ENCODE measurements around the gene ANKMY1.

The ANKMY1 gene

DNA sequence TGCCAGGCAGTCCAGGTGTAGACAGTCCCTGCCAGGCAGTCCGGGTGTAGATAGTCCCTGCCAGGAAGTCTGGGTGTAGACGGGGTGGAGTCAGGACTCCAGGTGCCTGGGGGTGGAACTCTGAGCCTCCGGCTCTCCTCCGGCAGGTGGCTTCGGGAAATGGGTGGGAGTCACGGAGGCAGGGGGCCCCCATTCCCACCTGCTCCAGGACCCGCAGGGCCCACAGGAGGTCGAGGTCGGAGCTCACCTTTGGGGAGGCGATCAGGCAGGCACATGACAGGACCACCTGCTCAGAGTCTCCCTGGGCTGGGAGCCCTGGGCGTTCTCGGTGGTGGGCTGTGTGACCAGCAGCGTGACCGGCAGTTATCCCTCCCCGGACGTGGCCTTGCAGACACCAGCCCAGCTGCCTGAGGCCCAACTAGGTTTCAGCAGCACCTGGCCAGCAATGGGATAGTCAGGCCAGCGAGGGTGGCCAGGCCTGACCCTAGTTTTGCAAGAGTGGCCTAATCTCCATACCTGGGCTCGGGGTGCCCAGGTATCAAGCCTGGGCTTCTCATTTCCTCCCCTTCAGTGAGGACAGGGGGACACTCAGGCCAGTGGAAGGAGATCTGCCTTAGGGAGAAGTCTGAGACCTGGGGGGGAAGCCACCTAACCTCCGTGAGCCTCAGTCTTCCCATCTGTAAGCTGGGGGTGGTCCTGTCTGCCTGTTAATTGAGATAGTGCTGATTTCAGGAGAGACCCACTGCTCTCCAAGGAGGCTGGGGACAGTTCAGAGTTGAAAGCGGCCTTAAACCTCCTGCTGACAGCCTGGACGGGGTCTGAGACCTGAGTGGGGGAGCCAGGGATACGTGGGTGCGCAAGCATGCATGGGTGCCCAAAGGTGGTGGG lies 109.2 kb downstream of the ANKMY1 start:
- H3K4me3 Mint-ChIP-seq = no peak overlapping the region
- no peaks in the 10 kb centered on the region for H3K36me3 Mint-ChIP-seq
- H3K4me1 Mint-ChIP-seq = no peaks in the 10 kb centered on the region
- DNase-seq (ENCODE audit: low spot score in 2 of 2) (no peak), ATAC-seq (no peak)
- no peak overlapping the region for H3K27ac Mint-ChIP-seq
- H3K9me3 Mint-ChIP-seq = no peaks in the 10 kb centered on the region

GRCh38 chr2:240447934-240448333 lies 109.9 kb downstream of the ANKMY1 start:
- ATAC-seq (no peak), DNase-seq (ENCODE audit: low spot score in 2 of 2) (no peak)
- no peaks in the 10 kb centered on the region for H3K9me3 Mint-ChIP-seq
- H3K36me3 Mint-ChIP-seq = no peaks in the 10 kb centered on the region
- H3K4me1 Mint-ChIP-seq = no peaks in the 10 kb centered on the region
- H3K4me3 Mint-ChIP-seq = no peak overlapping the region
- H3K27ac Mint-ChIP-seq = no peak overlapping the region

DNA sequence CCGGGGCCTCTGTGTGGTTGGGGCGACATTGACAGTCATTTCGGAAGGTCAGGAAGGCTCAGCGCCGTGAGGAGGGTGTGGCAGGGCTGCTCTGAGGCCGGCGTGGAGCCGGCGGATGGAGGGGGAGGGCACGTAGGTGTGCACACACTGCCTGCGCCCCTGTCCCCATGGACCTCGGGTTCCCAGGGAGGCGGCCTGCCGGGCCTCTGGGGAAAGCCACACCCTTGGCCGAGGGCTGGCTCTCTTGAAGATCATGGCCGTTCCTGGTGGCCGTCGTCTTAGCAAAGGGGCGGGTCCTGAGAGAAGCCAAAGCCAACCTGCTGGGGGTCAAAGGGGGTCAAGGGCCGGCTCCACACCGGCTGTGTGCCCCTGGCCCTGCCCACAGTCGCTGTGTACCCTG lies 110.5 kb downstream of the ANKMY1 start:
- H3K4me1 Mint-ChIP-seq = no peaks in the 10 kb centered on the region
- ATAC-seq = no peak
- no peak for DNase-seq (ENCODE audit: low spot score in 2 of 2)
- H3K4me3 Mint-ChIP-seq = no peak overlapping the region
- no peak overlapping the region for H3K27ac Mint-ChIP-seq
- no peaks in the 10 kb centered on the region for H3K9me3 Mint-ChIP-seq
- H3K36me3 Mint-ChIP-seq = no peaks in the 10 kb centered on the region

- Mint-ChIP-seq H3K27ac (no peak overlapping the region), H3K36me3 (no peaks in the 10 kb centered on the region), H3K4me1 (no peaks in the 10 kb centered on the region), H3K9me3 (no peaks in the 10 kb centered on the region), H3K4me3 (no peak overlapping the region)
- DNase-seq (ENCODE audit: low spot score in 2 of 2) (no peak), ATAC-seq (no peak)
Measured at GRCh38 chr2:240446664-240447175, 111.1 kb downstream of the ANKMY1 start.

- no peak overlapping the region for H3K27ac Mint-ChIP-seq
- H3K4me1 Mint-ChIP-seq = no peaks in the 10 kb centered on the region
- H3K36me3 Mint-ChIP-seq = no peaks in the 10 kb centered on the region
- H3K4me3 Mint-ChIP-seq = no peak overlapping the region
- no peaks in the 10 kb centered on the region for H3K9me3 Mint-ChIP-seq
- no peak for ATAC-seq
- DNase-seq (ENCODE audit: low spot score in 2 of 2) = no peak
Measured at GRCh38 chr2:240445961-240446663, 111.7 kb downstream of the ANKMY1 start.

- Mint-ChIP-seq H3K27ac (no peak overlapping the region), H3K4me3 (no peak overlapping the region), H3K4me1 (no peaks in the 10 kb centered on the region), H3K9me3 (no peaks in the 10 kb centered on the region), H3K36me3 (no peaks in the 10 kb centered on the region)
- ATAC-seq = no peak
- DNase-seq (ENCODE audit: low spot score in 2 of 2) = no peak
Measured at GRCh38 chr2:240444464-240444863, 113.3 kb downstream of the ANKMY1 start.

GRCh38 chr2:240443891-240444301 lies 113.9 kb downstream of the ANKMY1 start:
- no peaks in the 10 kb centered on the region for H3K36me3 Mint-ChIP-seq
- no peaks in the 10 kb centered on the region for H3K4me1 Mint-ChIP-seq
- no peak overlapping the region for H3K4me3 Mint-ChIP-seq
- DNase-seq (ENCODE audit: low spot score in 2 of 2) (no peak), ATAC-seq (no peak)
- H3K9me3 Mint-ChIP-seq = no peaks in the 10 kb centered on the region
- no peak overlapping the region for H3K27ac Mint-ChIP-seq

- Mint-ChIP-seq H3K27ac (no peak overlapping the region), H3K9me3 (no peaks in the 10 kb centered on the region), H3K4me3 (no peak overlapping the region), H3K36me3 (no peaks in the 10 kb centered on the region), H3K4me1 (peaks cover 5% of the 10 kb centered on the region)
- DNase-seq (ENCODE audit: low spot score in 2 of 2) (no peak), ATAC-seq (no peak)
Measured at GRCh38 chr2:240442891-240443715, 114.7 kb downstream of the ANKMY1 start.

DNA sequence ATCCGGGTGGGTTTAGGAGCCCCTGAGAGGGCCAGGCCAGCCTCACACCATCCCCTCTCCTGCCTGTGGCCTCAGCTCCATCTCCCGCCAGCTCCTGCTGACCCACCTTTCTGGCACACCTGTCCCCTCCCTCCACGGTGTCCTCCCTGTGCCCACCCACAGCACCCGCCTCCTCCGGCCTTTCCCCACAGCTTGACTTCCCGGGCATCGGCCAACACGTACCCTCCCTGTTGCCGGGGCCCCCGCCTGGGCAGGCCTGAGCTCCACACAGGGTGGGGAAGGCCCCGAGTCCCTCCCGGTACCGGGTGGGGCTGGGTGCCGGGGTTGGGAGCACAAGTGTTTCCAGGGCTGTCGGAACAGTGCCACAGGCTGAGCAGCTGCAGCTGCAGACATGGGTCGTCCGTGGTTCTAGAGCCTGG lies 115.8 kb downstream of the ANKMY1 start:
- Mint-ChIP-seq H3K9me3 (no peaks in the 10 kb centered on the region), H3K4me1 (peaks cover 12% of the 10 kb centered on the region), H3K27ac (no peak overlapping the region), H3K4me3 (no peak overlapping the region), H3K36me3 (peaks cover 4% of the 10 kb centered on the region)
- no peak for DNase-seq (ENCODE audit: low spot score in 2 of 2)
- ATAC-seq = no peak

DNA sequence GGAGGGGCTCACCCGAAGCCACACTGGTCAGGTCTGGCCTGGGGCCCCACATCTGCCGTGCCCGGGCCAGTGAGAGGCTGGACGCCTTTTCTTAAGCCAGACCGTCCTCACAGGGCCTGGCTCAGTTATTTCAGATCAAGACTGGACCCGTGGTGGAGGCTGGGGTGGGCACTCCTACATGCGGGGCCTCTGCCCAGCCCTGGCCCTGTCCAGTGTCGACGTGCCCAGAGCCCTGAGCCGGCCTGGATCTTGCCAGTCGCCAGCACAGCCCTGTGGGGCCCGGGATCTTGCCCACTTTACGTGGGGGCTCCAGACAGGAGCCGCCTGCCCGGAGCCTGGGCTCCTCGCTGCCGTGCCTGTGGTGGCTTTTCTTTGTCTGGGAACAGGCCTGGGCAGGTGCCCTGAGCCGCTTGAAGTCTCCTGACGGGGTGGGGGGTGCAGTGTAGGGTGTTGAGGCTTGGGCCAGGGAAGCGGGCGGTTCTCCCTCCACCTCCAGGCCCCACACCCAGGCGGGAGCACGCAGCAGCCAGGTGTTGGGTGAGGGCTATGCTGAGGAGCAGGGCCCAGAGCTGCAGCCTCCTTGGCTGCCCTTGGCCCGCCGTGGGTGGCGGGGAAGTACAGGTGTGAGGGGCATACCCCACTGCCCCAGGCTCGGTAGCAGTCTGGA lies 116.3 kb downstream of the ANKMY1 start:
- DNase-seq (ENCODE audit: low spot score in 2 of 2) (no peak), ATAC-seq (no peak)
- no peaks in the 10 kb centered on the region for H3K9me3 Mint-ChIP-seq
- H3K36me3 Mint-ChIP-seq = peaks cover 4% of the 10 kb centered on the region
- no peak overlapping the region for H3K27ac Mint-ChIP-seq
- H3K4me1 Mint-ChIP-seq = peaks cover 12% of the 10 kb centered on the region
- H3K4me3 Mint-ChIP-seq = no peak overlapping the region

GRCh38 chr2:240440704-240441320 lies 117.0 kb downstream of the ANKMY1 start:
- no peak overlapping the region for H3K4me3 Mint-ChIP-seq
- DNase-seq (ENCODE audit: low spot score in 2 of 2) = no peak
- no peak overlapping the region for H3K27ac Mint-ChIP-seq
- ATAC-seq = no peak
- no peaks in the 10 kb centered on the region for H3K9me3 Mint-ChIP-seq
- peaks cover 4% of the 10 kb centered on the region for H3K36me3 Mint-ChIP-seq
- H3K4me1 Mint-ChIP-seq = peaks cover 12% of the 10 kb centered on the region

DNA sequence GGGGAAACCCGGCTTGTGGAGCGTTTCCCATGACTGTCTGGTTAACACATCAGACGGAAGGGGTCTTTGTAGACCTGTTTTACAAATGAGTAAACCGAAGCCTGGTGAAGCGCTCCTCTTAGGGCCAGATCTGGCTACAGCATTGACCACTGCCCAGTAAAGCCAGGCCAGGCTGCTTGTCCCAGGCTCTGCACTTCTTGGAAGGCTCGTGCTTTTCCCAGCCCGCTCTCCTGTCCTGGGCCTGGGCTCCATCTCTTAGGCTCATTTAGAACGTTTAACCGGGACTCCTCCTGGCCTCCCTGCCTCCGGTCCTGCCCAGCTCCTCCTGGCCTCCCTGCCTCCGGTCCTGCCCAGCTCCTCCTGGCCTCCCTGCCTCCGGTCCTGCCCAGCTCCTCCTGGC lies 117.5 kb downstream of the ANKMY1 start:
- Mint-ChIP-seq H3K4me1 (peaks cover 12% of the 10 kb centered on the region), H3K27ac (no peak overlapping the region), H3K9me3 (no peaks in the 10 kb centered on the region), H3K4me3 (no peak overlapping the region), H3K36me3 (peaks cover 4% of the 10 kb centered on the region)
- no peak for ATAC-seq
- DNase-seq (ENCODE audit: low spot score in 2 of 2) = no peak

DNA sequence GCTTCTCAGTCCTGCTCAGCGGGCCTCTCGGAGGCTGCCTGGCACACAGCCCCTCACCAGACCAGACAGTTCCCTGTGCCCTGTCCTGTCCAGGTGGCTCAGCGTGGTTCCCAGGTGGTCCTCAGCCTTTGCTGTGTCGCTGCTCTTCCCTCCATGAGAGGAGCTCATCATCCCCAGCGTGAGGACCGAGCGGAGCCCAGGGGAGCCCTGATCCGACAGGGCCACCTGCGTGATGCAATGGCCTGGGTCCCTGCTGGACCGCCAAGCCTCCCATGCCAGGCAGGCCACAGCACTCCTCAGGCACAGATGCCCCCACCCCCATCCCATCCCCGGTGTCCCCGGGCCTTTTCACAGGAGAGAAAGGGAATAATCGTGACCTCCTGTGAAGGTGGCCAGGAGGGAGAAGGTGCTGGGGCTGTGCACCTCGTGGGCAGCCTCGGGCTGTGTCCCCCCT lies 118.1 kb downstream of the ANKMY1 start:
- Mint-ChIP-seq H3K9me3 (no peaks in the 10 kb centered on the region), H3K27ac (no peak overlapping the region), H3K4me3 (no peak overlapping the region), H3K4me1 (peaks cover 12% of the 10 kb centered on the region), H3K36me3 (peaks cover 4% of the 10 kb centered on the region)
- no peak for ATAC-seq
- DNase-seq (ENCODE audit: low spot score in 2 of 2) = no peak
